PC-3 (cell line): ENCODE data around the gene CELF1. TPM values are rescaled to one million over a fixed set of nuclear protein-coding genes. Genes with fewer than 3 reads are reported as not detected.

Source experiments
- ATAC-seq: fragments of 200-7000 bp; cut with Tn5 transposase; 2 replicates; pipeline ENCODE4 v1.9.1; 2020; ENCODE audit warnings: mild to moderate bottlenecking, moderate library complexity
- BruUV-seq: library from RNA; stranded (reverse); fragments of 400-500 nt; replicated peaks from 2 replicates; lab custom pipeline; 2021; lab: Mats Ljungman, UMichigan
- CTCF ChIA-PET: fragments of 300-600 bp; sonication (Branson Sonifier 250); formaldehyde crosslinking; loops from one replicate; lab custom pipeline; 2022; ENCODE audit warnings: antibody characterized with exemption; lab: Charles Lee
- POLR2A ChIA-PET: fragments of 300-600 bp; sonication (Branson Sonifier 250); formaldehyde crosslinking; loops from one replicate; lab custom pipeline; 2022; ENCODE audit warnings: antibody characterized with exemption; ENCODE audit not compliant: unreplicated experiment; lab: Charles Lee
- DNase-seq: peaks from one replicate; pipeline ENCODE4 v3.0.0-alpha.2; 2015
- H2AFZ ChIP-seq: fragments of 300-600 bp; sonication (generic); 2 replicates; pipeline ENCODE4 v1.6.0; 2016; ENCODE audit warnings: antibody characterized with exemption, low read length
- H3F3A ChIP-seq: fragments of 300-600 bp; sonication (generic); one replicate; pipeline ENCODE4 v1.6.0; 2017; ENCODE audit warnings: antibody characterized with exemption, low read length, control low read depth, mild to moderate bottlenecking; ENCODE audit not compliant: unreplicated experiment
- H3K27ac ChIP-seq: fragments of 300-600 bp; sonication (generic); 2 replicates; pipeline ENCODE4 v1.5.1; 2016; ENCODE audit warnings: mild to moderate bottlenecking, low read length
- H3K27me3 ChIP-seq: fragments of 300-600 bp; sonication (generic); 2 replicates; pipeline ENCODE4 v1.6.1; 2016; ENCODE audit warnings: low read length, mixed read lengths
- H3K36me3 ChIP-seq: fragments of 300-600 bp; sonication (generic); 2 replicates; pipeline ENCODE4 v1.6.1; 2016; ENCODE audit warnings: low read depth, mixed run types, low read length, mixed read lengths
- H3K4me1 ChIP-seq: fragments of 300-600 bp; sonication (generic); 2 replicates; pipeline ENCODE4 v1.5.1; 2016; ENCODE audit warnings: low read length; ENCODE audit not compliant: insufficient read depth
- H3K4me2 ChIP-seq: fragments of 300-600 bp; sonication (generic); 2 replicates; pipeline ENCODE4 v1.6.0; 2016; ENCODE audit warnings: low read length
- H3K4me3 ChIP-seq: fragments of 300-600 bp; sonication (generic); 2 replicates; pipeline ENCODE4 v1.5.1; 2016; ENCODE audit warnings: mild to moderate bottlenecking, low read length, mixed read lengths
- H3K79me2 ChIP-seq: fragments of 300-600 bp; sonication (generic); 2 replicates; pipeline ENCODE4 v1.6.1; 2017; ENCODE audit warnings: low read length, mixed read lengths
- H3K9ac ChIP-seq: fragments of 300-600 bp; sonication (generic); 2 replicates; pipeline ENCODE4 v1.6.0; 2016; ENCODE audit warnings: mild to moderate bottlenecking, low read length
- H3K9me2 ChIP-seq: fragments of 300-600 bp; sonication (generic); replicated peaks from 2 replicates; pipeline ENCODE4 v1.6.1; 2016; ENCODE audit warnings: mixed run types, low read length, mixed read lengths
- H3K9me3 ChIP-seq: fragments of 300-600 bp; sonication (generic); 2 replicates; pipeline ENCODE4 v1.6.1; 2016; ENCODE audit warnings: low read length, mixed read lengths
- H4K20me1 ChIP-seq: fragments of 300-600 bp; sonication (generic); 2 replicates; pipeline ENCODE4 v1.6.1; 2016; ENCODE audit warnings: low read length, mixed read lengths
- EZH2 ChIP-seq: fragments of 300-600 bp; sonication (generic); IDR thresholded peaks from one replicate; pipeline ENCODE4 v1.6.1; 2017; ENCODE audit warnings: antibody characterized with exemption, mild to moderate bottlenecking, low read length; ENCODE audit not compliant: unreplicated experiment
- EZH2phosphoT487 ChIP-seq: fragments of 300-600 bp; sonication (generic); IDR thresholded peaks from 2 replicates; pipeline ENCODE4 v1.6.1; 2018; ENCODE audit warnings: mild to moderate bottlenecking, antibody characterized with exemption, low read length, borderline replicate concordance
- intact Hi-C: fragments of 100-400 bp; cut with micrococcal nuclease; formaldehyde crosslinking; loops from 2 replicates; pipeline ENCODE4 v1.9.0; 2023
- total RNA-seq: library from RNA; depleted of rRNA; stranded (reverse); fragments of >200 nt; gene quantifications from 2 replicates; pipeline ENCODE4 v1.2.3, GENCODE V29; 2014
- TF ChIP-seq, protein P1 (sequence below): fragments of 300-600 bp; sonication (generic); conservative IDR thresholded peaks from 2 replicates; pipeline ENCODE4 v1.5.1; 2017; ENCODE audit warnings: antibody characterized with exemption, low read depth, mild to moderate bottlenecking, low read length

The CELF1 gene
- total RNA-seq, 1 experiment from 2014 or later, result 80.1 TPM

DNA sequence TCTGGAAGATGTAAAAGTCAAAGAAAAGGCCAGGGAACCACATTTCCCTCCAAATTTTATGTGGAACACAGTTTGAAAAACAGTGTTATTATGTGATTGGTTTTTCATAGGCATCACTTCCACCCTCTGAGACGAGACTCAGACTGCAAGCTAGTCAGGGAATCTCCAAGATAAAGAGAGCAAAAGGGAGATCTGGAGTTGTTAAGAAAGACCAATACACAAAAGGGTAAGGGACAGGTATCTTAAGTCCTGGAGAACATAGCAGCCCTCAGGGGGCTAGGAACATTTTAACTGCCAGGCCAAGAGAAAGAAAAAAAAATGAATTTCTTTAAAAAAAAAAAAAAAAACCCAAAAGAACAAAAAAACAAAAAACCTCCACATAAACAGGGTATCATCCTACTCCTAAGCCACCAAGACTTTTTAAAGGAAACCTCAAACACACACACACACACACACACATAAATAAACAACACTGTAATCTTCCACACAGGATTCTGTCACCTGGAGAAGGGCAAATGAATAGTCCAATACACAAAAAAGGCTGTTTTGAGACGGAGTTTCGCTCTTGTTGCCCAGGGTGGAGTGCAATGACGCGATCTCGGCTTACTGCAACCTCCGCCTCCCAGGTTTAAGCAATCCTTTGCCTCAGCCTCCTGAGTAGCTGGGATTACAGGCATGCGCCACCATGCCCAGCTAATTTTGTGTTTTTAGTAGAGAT, 44.5 kb downstream of the CELF1 start:
- Histone ChIP-seq H3K79me2 (peaks cover 98% of the 10 kb centered on the region), H3K36me3 (0 out of 2 replicates have a peak, but pooled peaks cover 3% of the 10 kb centered on the region), H2AFZ (no peak overlapping the region), H3K9ac (no peak overlapping the region), H3K4me1 (peaks cover 12% of the 10 kb centered on the region), H3K9me2 (no peaks in the 10 kb centered on the region), H3K27ac (no peak overlapping the region), H3K4me2 (no peak overlapping the region), H3K27me3 (no peaks in the 10 kb centered on the region), H3F3A (no peaks in the 10 kb centered on the region), H3K4me3 (no peak overlapping the region), H3K9me3 (no peaks in the 10 kb centered on the region), H4K20me1 (peaks cover 9% of the 10 kb centered on the region; the same call in 1 of the 2 replicates)
- CTCF ChIA-PET, result no interaction called here
- ATAC-seq (no peak), DNase-seq (no peak)
- BruUV-seq, result no TSS peak
- TF ChIP-seq EZH2phosphoT487 (no peak), EZH2 (no peak)
- TF ChIP-seq, protein P1, sequence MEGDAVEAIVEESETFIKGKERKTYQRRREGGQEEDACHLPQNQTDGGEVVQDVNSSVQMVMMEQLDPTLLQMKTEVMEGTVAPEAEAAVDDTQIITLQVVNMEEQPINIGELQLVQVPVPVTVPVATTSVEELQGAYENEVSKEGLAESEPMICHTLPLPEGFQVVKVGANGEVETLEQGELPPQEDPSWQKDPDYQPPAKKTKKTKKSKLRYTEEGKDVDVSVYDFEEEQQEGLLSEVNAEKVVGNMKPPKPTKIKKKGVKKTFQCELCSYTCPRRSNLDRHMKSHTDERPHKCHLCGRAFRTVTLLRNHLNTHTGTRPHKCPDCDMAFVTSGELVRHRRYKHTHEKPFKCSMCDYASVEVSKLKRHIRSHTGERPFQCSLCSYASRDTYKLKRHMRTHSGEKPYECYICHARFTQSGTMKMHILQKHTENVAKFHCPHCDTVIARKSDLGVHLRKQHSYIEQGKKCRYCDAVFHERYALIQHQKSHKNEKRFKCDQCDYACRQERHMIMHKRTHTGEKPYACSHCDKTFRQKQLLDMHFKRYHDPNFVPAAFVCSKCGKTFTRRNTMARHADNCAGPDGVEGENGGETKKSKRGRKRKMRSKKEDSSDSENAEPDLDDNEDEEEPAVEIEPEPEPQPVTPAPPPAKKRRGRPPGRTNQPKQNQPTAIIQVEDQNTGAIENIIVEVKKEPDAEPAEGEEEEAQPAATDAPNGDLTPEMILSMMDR, result no peak
- POLR2A ChIA-PET, result no interaction called here
- intact Hi-C loops, result no loop called here

DNA sequence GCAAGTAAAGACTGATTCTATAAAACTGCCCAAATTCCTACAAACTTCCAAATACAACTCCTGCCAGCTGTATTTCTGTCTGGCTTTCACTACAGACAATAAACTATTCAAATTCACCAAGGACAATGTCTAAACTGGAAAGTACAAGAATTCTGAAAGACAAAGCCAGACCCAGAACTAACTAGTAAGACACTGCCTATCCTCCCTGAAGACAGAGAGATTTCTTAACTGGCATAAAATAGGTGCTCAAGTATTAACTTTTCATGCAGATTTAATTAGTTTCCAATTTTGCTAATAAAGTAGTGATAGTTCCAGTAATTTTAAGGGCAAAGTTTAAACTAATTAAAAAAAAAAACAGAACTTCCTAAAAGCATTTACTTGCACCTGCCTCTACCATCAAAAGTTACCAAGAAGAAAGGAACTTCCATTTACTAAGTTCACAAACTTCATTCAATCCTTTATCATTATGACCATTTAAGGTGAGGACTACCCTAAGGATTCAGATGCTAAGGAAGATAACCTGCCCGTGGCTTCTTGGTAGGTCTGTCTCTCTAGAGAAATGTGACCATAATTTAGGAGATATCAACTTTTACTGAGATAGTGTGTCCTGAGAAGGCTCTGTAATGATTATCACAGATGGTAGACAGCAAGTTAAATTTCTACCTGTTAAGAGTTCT, 45.2 kb downstream of the CELF1 start:
- Histone ChIP-seq H3K4me3 (no peak overlapping the region), H3F3A (no peaks in the 10 kb centered on the region), H2AFZ (no peak overlapping the region), H3K79me2 (peaks cover 99% of the 10 kb centered on the region), H3K4me2 (no peak overlapping the region), H3K27ac (no peak overlapping the region), H4K20me1 (peaks cover 9% of the 10 kb centered on the region; the same call in 1 of the 2 replicates), H3K36me3 (peaks cover 5% of the 10 kb centered on the region; the same call in 1 of the 2 replicates), H3K27me3 (no peaks in the 10 kb centered on the region), H3K9me2 (no peaks in the 10 kb centered on the region), H3K9ac (no peak overlapping the region), H3K4me1 (peaks cover 6% of the 10 kb centered on the region), H3K9me3 (no peaks in the 10 kb centered on the region)
- ATAC-seq (no peak), DNase-seq (no peak)
- CTCF ChIA-PET, result interaction anchor here (0.6 kb wide), 1 partner anchor 53 kb away, joined by 8 read pairs; no protein-coding TSS in a partner anchor
- POLR2A ChIA-PET, result no interaction called here
- TF ChIP-seq EZH2 (no peak), EZH2phosphoT487 (no peak)
- TF ChIP-seq, protein P1, result no peak
- BruUV-seq, result no TSS peak
- intact Hi-C loops, result no loop called here
